GM21381 (cell line): ENCODE results near the gene TTC33.
A peak's percentile ranks its signal among the peaks of the same experiment; 100 is the strongest.
"Not testable (repeated sequence)": the region's sequence is repeated elsewhere in the genome, so short reads cannot be mapped to it uniquely, and the experiment has no call there.

Experiments used
- ATAC-seq: cut with Tn5 transposase; IDR thresholded peaks from one replicate; pipeline ENCODE4 v1.9.1; 2021; ENCODE audit warnings: mild to moderate bottlenecking, moderate library complexity; ENCODE audit not compliant: unreplicated experiment

Gene TTC33, protein sequence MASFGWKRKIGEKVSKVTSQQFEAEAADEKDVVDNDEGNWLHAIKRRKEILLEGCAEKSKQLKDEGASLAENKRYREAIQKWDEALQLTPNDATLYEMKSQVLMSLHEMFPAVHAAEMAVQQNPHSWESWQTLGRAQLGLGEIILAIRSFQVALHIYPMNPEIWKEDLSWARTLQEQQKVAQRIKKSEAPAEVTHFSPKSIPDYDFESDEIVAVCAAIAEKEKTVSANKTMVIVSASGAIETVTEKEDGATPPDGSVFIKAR

DNA sequence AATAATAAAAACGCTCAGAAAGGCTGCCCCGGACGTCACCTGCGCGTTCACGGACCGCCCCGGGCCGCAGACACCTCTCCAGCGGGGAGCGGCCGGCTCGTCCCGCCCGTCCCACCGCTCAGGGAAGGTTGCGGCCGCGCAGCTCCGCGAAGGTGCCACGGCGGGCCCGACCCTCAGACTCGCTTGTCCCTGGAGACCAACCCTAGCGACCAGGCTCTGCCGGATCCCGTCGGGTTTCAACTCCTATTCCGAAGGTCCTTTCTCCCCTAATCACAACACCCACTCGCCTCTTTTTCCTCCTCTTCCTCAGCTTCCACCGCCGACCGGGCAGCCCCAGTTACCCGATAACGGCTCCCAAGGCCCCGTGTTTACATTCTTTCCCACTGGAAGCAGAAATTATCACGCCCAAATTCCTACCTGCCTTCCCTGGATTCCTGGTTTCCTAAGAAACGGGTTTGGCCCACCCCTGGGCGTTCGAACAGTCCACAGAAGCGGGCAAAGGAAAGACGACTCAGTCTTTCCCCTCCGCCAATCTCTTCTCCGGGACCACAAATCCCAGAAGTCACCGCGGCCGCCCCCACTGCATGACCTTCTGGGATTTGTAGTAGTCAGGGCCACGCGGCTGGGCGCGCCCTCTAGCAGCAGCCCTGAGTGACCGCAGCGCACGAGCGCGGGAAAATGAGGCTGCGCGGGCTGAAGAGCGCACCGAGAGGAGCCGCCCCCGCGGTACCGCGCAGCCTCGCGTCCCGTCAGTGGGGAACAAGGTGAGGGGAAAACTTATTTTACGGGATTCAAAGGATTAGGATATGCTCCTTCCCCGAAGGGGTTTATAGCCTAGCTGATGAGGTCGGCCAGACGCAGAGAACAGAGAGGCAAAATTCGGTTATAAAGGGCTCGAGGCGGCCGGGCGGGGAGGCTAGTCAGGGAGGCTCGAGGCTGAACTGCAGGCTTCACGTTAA, at the start of gene TTC33:
TTC33 (minus strand) TSS at position 555 of the 959 bp plus-strand sequence. CDS start 8,943 bp downstream, outside the sequence.
- peak; percentile 91 for ATAC-seq

DNA sequence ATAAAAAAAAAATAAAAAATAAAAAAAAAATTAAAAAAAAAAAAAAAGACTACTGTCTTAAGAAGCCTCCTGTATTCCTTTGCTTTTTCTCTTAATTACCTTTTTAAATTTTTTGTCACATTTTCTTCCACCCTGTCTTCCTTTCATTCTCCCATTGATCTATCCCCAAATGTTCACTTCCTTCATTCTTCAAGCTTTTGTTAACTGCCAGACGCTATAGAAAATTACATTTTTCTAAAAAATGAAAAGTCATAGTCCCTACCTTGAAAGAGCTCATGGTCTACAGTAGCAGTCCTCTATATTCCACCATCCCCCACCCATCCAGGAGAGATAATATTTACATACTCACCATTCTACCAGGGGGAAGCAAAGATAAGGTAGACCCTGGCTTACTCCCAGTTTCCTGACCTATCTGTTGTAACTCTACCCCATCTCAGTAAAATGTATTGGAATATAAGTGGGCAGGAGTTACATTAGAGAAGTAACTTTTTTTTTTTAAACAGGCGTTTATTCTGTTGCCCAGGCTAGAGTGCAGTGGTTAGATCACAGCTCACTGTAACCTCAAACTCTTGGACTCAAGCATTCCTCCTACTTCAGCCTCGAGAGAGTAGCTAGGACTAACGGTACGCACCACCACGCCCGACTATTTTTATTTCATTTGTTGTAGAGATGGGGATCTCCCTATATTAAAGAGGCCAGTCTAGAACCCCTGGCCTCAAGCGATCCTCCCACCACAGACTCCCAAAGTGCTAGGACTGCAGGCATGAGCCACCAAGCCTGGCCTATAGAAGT, 46.2 kb upstream of the TTC33 start:
- ATAC-seq = no peak

DNA sequence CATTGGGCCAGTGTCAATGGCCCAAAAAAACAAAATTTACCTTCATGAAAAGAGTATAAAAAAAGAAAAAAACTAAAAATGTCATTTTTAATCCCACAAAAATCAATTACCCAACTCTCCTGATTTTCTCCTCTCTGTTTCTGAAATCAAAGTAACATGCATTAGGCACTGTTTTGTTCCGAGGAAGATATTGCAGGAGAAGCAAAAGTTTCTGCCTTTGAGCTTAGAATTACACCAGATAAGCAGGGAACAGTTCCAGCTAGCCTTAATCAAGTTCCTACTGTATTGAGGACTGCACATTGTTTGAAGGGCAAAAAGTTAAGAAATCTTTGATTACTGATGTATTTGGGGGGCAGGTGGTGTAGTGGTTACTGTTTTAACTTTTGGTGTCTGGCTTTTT, 43.5 kb upstream of the TTC33 start:
- ATAC-seq = no peak

GRCh38 chr5:40798801-40799210, 43.0 kb upstream of the TTC33 start:
- no peak for ATAC-seq

DNA sequence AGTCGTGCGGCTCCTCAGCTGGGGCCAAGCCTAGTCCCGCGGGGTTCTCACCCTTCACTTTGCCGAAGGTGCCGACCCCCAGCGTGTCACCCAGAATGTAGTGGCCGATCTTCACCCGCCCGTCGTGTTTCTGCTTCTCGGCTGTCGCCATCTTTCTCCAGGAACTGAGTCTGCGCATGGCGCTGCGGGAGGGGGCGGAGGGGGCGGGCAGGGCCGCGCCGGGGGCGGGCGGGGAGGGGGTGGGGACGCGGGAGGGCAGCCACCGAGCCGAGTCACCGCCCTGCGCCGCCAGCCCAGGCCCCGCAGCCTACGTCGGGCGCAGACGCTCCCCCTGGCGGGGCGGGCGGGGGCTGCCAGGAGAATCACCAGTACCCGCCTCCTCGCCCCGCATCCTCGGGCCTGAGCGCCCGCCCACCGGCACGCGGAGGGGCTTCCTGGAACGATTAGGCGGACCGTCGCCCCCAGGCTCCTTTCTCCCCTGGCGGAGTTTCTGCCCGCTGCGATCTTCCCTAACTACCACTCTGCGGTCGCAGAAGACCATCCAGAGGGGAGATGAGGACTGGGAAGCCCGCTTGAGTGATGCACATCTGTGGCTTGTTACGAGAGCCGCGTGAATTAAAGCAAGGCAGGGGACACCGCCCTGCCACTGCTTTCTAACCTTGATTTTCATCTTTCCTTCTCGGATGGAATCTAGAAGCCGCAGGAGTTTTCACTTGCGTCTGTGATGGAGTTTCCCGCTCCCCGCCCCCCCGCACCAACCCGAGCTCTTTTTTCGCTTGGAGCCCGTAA, 42.4 kb upstream of the TTC33 start, which contains the start of gene PRKAA1:
PRKAA1 (minus strand) TSS at position 363 of the 789 bp plus-strand sequence; CDS start at position 178, 185 bp downstream.
- peak; percentile 93 for ATAC-seq

- peak; percentile 44 for ATAC-seq
These were observed 41.7 kb upstream of the TTC33 start for GRCh38 chr5:40797273-40798011.

GRCh38 chr5:40796487-40796889, 40.7 kb upstream of the TTC33 start:
- ATAC-seq = no peak

- ATAC-seq = not testable (repeated sequence)
These were observed 39.1 kb upstream of the TTC33 start for GRCh38 chr5:40794877-40795276.

DNA sequence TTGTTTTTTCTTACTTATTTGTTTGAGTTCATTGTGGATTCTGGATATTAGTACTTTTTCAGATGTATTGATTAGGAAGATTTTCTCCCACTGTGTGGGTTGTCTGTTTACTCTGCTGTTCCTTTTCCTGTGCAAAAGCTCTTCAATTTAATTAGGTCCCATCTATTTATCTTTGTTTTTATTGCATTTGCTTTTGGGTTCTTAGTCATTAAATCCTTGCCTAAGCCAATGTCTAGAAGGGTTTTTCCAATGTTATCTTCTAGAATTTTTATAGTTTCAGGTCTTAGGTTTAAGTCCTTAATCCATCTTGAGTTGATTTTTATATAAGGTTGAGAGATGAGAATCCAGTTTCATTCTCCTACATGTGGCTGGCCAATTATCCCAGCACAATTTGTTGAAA, 38.6 kb upstream of the TTC33 start:
- ATAC-seq = not testable (repeated sequence)

DNA sequence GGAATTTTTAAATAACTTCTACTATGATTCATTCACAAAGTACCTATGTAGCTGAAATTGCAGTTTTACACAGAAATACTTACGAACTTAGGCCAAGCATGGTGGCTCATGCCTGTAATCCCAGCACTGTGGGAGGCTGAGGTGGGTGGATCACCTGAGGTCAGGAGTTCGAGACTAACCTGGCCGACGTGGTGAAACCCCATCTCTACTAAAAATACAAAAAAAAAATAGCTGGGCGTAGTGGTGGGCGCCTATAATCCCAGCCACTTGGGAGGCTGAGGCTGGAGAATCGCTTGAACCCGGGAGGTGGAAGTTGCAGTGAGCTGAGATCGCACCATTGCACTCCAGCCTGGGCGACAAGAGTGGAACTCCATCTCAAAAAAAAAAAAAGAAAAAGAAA, 36.9 kb upstream of the TTC33 start:
- not testable (repeated sequence) for ATAC-seq

GRCh38 chr5:40791715-40792139, 36.0 kb upstream of the TTC33 start:
- ATAC-seq = no peak

DNA sequence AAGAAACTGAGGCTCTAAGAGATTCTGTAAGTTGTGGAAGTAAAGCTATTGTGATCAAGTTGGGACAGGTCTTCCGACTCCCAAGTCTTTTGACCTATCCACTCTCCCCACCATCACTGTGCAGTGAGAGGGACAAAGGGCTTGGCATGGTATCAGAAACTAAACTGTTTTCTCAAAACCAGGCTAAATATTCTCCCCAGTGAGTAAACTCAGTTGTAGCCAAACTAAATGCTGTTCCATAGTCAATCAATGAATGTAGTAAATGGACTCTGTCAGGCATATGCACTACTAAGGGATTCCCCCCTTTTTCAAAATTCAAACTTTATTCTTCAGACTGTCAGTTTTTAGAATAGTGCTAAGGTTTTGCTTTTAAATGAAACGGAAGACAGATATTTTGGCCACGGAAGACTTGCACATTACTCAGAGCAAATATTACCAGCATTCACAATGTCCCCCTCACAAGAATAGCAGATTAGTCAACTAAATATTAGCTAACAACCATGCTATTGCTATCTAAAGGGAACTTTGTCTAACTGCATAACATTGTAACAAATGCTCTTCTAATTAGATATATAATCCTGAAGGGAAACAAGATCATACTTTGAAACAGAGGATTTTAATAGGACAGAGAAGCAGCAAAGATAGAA, 35.3 kb upstream of the TTC33 start:
- ATAC-seq = no peak

- ATAC-seq = not testable (repeated sequence)
These were observed 33.2 kb upstream of the TTC33 start for GRCh38 chr5:40788941-40789340.

GRCh38 chr5:40787986-40788385, 32.2 kb upstream of the TTC33 start:
- no peak for ATAC-seq

DNA sequence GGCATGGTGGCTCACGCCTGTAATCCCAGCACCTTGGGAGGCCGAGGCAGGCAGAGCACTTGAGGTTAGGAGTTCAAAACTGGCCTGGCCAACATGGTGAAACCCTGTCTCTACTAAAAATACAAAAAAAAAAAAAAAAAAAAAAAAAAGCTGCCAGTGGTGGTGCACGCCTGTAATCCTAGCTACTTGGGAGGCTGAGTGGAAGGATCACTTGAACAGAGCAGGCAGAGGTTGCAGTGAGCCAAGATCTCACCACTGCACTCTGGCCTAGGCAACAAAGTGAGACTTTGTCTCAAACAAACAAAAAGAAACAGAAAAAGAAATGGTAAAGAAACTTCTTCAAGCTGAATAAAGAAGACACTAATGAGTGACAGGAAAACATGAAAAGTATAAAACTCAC, 30.9 kb upstream of the TTC33 start:
- not testable (repeated sequence) for ATAC-seq

GRCh38 chr5:40784916-40785315, 29.2 kb upstream of the TTC33 start:
- ATAC-seq = no peak

GRCh38 chr5:40784027-40784653, 28.4 kb upstream of the TTC33 start:
- no peak for ATAC-seq

- no peak for ATAC-seq
These were observed 26.2 kb upstream of the TTC33 start for GRCh38 chr5:40781843-40782409.
